Uterus (tissue), 2 donors: ENCODE results near the gene MCCC2.

ENCODE experiments used
- POLR2A ChIP-seq, 2 donors: fragments of 450-650 bp; IDR thresholded peaks; one replicate each; pipeline ENCODE4 v1.6.1; 2016; ENCODE audit warnings: antibody characterized with exemption in 2 of 2, mild to moderate bottlenecking in 1 of 2, moderate library complexity in 1 of 2
- TF ChIP-seq, protein P1 (sequence below), 4 experiments: fragments of 200-600 bp in 2 of 4; fragments of 450-650 bp in 2 of 4; sonication (generic) in 2 of 4; IDR thresholded peaks; one replicate each; pipeline ENCODE4 v1.5.1; 2016 to 2019; ENCODE audit warnings: antibody characterized with exemption in 4 of 4, mild to moderate bottlenecking in 2 of 4, moderate library complexity in 1 of 4

DNA sequence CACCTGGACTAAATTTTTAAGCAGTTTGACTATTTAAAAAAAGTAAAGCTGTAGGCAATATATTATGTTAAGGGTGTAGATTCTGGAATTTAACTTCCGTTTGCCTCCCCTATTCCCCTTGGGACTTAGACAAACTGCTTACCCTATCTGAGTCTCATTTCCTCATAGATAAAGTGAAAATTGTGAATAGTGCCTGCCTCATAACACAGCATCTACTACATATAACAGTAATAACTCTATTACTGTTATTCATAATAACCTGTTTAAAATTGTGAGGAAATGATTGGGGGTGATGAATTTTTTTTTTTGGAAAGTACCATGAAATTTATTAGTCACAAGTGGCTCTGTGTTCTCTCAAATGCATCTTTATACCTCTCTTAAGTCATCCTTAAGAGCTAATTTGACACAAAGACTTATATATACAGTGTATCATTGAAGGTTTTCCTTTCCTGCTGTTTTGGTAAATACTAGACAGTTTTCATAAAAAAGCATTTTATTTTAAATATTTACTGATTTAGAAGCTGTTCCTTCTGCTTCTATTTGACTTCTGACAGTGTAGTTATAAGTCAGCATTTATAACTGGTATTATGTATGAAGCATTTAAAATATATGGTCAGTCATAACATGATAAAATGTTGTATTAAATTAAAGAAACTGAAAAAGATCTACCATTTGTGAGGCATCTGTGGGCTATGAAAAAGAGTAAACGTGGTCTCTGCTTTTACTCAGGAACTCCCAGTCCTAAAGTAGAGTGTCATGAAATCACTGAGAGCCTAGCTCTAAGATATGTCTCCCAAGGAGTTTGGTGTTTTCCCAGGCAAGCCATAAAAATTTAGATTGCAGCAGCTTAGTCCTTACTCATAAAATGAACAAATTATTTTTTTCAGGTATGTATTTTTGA is 46.4 kb downstream of the MCCC2 start:
- TF ChIP-seq, protein P1, sequence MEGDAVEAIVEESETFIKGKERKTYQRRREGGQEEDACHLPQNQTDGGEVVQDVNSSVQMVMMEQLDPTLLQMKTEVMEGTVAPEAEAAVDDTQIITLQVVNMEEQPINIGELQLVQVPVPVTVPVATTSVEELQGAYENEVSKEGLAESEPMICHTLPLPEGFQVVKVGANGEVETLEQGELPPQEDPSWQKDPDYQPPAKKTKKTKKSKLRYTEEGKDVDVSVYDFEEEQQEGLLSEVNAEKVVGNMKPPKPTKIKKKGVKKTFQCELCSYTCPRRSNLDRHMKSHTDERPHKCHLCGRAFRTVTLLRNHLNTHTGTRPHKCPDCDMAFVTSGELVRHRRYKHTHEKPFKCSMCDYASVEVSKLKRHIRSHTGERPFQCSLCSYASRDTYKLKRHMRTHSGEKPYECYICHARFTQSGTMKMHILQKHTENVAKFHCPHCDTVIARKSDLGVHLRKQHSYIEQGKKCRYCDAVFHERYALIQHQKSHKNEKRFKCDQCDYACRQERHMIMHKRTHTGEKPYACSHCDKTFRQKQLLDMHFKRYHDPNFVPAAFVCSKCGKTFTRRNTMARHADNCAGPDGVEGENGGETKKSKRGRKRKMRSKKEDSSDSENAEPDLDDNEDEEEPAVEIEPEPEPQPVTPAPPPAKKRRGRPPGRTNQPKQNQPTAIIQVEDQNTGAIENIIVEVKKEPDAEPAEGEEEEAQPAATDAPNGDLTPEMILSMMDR (IDR thresholded peaks at IDR 0.05) = no peak
- TF ChIP-seq POLR2A (IDR thresholded peaks at IDR 0.05) = no peak
